Measurements from ENCODE around the gene OR2T33. TPM values are rescaled to one million over a fixed set of nuclear protein-coding genes. Genes with fewer than 3 reads are reported as not detected.

Gene OR2T33
- total and polyA plus RNA-seq, 2 experiments from 2014 or later: 0.28 to 0.32 TPM

DNA sequence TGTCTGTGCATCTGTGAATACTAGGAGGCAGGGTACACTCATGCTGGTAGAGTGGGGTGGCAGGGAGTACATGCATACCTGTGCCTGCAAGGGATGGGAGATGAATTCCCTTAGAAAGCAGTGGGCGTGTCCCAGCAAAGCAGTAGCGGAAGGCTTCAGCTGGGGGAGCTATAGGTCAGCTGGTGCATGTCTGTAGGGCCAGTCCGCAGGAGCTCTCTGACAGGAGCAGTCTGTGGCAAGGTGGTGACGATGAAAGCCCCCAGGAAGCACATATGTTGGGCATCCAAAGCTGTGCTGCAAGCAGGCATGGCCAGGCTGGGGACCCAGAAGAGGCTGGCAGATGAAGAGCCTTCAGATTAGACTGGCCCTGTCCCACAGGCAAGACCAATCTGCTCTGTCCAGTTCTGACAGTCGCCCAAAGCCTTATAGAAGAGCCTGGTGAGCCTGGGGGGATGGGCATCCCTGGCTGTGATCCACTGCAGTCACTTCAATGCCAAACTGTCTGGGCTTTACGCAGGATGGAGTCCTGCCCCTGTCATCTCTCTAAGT is 48.3 kb downstream of the OR2T33 start:
- Histone ChIP-seq H3K27me3 (ENCODE audit: insufficient read depth) (no peaks in the 10 kb centered on the region), H4K20me1 (replicated peaks; ENCODE audit: insufficient read depth) (no peaks in the 10 kb centered on the region), H3K4me1 (ENCODE audit: insufficient read depth) (no peaks in the 10 kb centered on the region), H3F3A (replicated peaks; ENCODE audit: low read depth) (no peaks in the 10 kb centered on the region), H3K4me3 (no peak overlapping the region), H3K79me2 (replicated peaks; ENCODE audit: insufficient read depth) (no peaks in the 10 kb centered on the region), H3K36me3 (ENCODE audit: insufficient read depth) (no peaks in the 10 kb centered on the region; the same call in 1 of the 2 replicates), H3K9me2 (ENCODE audit: insufficient read depth) (no peaks in the 10 kb centered on the region), H3K4me2 (no peak overlapping the region), H2AFZ (no peak overlapping the region), H3K27ac (ENCODE audit: low read depth) (no peak overlapping the region)
- no peak for ATAC-seq
- TF ChIP-seq, protein P1, sequence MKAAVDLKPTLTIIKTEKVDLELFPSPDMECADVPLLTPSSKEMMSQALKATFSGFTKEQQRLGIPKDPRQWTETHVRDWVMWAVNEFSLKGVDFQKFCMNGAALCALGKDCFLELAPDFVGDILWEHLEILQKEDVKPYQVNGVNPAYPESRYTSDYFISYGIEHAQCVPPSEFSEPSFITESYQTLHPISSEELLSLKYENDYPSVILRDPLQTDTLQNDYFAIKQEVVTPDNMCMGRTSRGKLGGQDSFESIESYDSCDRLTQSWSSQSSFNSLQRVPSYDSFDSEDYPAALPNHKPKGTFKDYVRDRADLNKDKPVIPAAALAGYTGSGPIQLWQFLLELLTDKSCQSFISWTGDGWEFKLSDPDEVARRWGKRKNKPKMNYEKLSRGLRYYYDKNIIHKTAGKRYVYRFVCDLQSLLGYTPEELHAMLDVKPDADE (IDR thresholded peaks at IDR 0.05): no peak
- TF ChIP-seq NANOG (IDR thresholded peaks at IDR 0.05; ENCODE audit: borderline replicate concordance) (no peak), ZNF114 (CRISPR knock-in tag; IDR thresholded peaks at IDR 0.05) (no peak), ZNF331 (CRISPR knock-in tag; IDR thresholded peaks at IDR 0.05; ENCODE audit: low read depth) (no peak), POLR2AphosphoS5 (IDR thresholded peaks at IDR 0.05; ENCODE audit: low read depth) (no peak), CREB1 (CRISPR knock-in tag; IDR thresholded peaks at IDR 0.05; ENCODE audit: low read depth) (no peak), STAT1 (IDR thresholded peaks at IDR 0.05; ENCODE audit: unreplicated experiment) (no peak), JUNB (IDR thresholded peaks at IDR 0.05; ENCODE audit: unreplicated experiment) (no peak), EZH2phosphoT487 (IDR thresholded peaks at IDR 0.05; ENCODE audit: unreplicated experiment) (no peak), EZH2 (IDR thresholded peaks at IDR 0.05; ENCODE audit: low read depth, unreplicated experiment) (no peak), ZNF462 (CRISPR knock-in tag; IDR thresholded peaks at IDR 0.05) (no peak)
- TF ChIP-seq, protein P2, sequence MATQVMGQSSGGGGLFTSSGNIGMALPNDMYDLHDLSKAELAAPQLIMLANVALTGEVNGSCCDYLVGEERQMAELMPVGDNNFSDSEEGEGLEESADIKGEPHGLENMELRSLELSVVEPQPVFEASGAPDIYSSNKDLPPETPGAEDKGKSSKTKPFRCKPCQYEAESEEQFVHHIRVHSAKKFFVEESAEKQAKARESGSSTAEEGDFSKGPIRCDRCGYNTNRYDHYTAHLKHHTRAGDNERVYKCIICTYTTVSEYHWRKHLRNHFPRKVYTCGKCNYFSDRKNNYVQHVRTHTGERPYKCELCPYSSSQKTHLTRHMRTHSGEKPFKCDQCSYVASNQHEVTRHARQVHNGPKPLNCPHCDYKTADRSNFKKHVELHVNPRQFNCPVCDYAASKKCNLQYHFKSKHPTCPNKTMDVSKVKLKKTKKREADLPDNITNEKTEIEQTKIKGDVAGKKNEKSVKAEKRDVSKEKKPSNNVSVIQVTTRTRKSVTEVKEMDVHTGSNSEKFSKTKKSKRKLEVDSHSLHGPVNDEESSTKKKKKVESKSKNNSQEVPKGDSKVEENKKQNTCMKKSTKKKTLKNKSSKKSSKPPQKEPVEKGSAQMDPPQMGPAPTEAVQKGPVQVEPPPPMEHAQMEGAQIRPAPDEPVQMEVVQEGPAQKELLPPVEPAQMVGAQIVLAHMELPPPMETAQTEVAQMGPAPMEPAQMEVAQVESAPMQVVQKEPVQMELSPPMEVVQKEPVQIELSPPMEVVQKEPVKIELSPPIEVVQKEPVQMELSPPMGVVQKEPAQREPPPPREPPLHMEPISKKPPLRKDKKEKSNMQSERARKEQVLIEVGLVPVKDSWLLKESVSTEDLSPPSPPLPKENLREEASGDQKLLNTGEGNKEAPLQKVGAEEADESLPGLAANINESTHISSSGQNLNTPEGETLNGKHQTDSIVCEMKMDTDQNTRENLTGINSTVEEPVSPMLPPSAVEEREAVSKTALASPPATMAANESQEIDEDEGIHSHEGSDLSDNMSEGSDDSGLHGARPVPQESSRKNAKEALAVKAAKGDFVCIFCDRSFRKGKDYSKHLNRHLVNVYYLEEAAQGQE (IDR thresholded peaks at IDR 0.05; ENCODE audit: unreplicated experiment): no peak
- TF ChIP-seq, protein P3, sequence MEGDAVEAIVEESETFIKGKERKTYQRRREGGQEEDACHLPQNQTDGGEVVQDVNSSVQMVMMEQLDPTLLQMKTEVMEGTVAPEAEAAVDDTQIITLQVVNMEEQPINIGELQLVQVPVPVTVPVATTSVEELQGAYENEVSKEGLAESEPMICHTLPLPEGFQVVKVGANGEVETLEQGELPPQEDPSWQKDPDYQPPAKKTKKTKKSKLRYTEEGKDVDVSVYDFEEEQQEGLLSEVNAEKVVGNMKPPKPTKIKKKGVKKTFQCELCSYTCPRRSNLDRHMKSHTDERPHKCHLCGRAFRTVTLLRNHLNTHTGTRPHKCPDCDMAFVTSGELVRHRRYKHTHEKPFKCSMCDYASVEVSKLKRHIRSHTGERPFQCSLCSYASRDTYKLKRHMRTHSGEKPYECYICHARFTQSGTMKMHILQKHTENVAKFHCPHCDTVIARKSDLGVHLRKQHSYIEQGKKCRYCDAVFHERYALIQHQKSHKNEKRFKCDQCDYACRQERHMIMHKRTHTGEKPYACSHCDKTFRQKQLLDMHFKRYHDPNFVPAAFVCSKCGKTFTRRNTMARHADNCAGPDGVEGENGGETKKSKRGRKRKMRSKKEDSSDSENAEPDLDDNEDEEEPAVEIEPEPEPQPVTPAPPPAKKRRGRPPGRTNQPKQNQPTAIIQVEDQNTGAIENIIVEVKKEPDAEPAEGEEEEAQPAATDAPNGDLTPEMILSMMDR (conservative IDR thresholded peaks at IDR 0.05; ENCODE audit: low read depth in 2 of 2): no peak
- peaks cover 94% of the 10 kb centered on the region for H3K9me3 Mint-ChIP-seq
- no peaks in the 10 kb centered on the region for H3K4me1 Mint-ChIP-seq
- DNase-seq (ENCODE audit: low spot score): no peak
- H3K27ac Mint-ChIP-seq: no peak overlapping the region
- no peak overlapping the region for H3K4me3 Mint-ChIP-seq
- peaks cover 17% of the 10 kb centered on the region for H3K36me3 Mint-ChIP-seq (ENCODE audit: low read depth)
- H3K27me3 Mint-ChIP-seq (ENCODE audit: insufficient read depth, low read depth, poor library complexity): peaks cover 2% of the 10 kb centered on the region
